Effector memory CD4-positive, alpha-beta T cell (primary cell): ENCODE measurements around the gene KIF26A.

Source experiments
- DNase-seq, 3 donors: peaks; one replicate each; pipeline ENCODE4 v3.0.0-alpha.2; 2020
- H3K27ac ChIP-seq: 2 replicates; pipeline ENCODE4 v1.7.0; 2013; ENCODE audit warnings: mild to moderate bottlenecking, low read length, moderate library complexity; ENCODE audit not compliant: insufficient read depth, poor library complexity, severe bottlenecking
- H3K27me3 ChIP-seq: replicated peaks from 2 replicates; pipeline ENCODE4 v1.7.0; 2013; ENCODE audit warnings: mild to moderate bottlenecking, low read length; ENCODE audit not compliant: insufficient read depth, control insufficient read depth, poor library complexity, severe bottlenecking
- H3K36me3 ChIP-seq: 2 replicates; pipeline ENCODE4 v1.7.0; 2013; ENCODE audit warnings: mild to moderate bottlenecking, low read length, moderate library complexity; ENCODE audit not compliant: control insufficient read depth, insufficient read depth
- H3K4me1 ChIP-seq: 2 replicates; pipeline ENCODE4 v1.7.0; 2013; ENCODE audit warnings: low read length, mild to moderate bottlenecking; ENCODE audit not compliant: control insufficient read depth, insufficient read depth, poor library complexity, severe bottlenecking
- H3K4me3 ChIP-seq: 2 replicates; pipeline ENCODE4 v1.7.0; 2013; ENCODE audit warnings: low read length, low read depth, mild to moderate bottlenecking; ENCODE audit not compliant: insufficient read depth, poor library complexity, severe bottlenecking
- H3K9me3 ChIP-seq: 2 replicates; pipeline ENCODE4 v1.7.0; 2013; ENCODE audit warnings: mild to moderate bottlenecking, low read length, moderate library complexity; ENCODE audit not compliant: control insufficient read depth

The KIF26A gene

GRCh38 chr14:104171029-104171697, 32.8 kb downstream of the KIF26A start:
- no peak overlapping the region for H3K27ac ChIP-seq
- no peaks in the 10 kb centered on the region for H3K4me1 ChIP-seq
- H3K27me3 ChIP-seq, result no peaks in the 10 kb centered on the region
- no peaks in the 10 kb centered on the region for H3K36me3 ChIP-seq
- no peak for DNase-seq
- H3K9me3 ChIP-seq, result no peaks in the 10 kb centered on the region
- H3K4me3 ChIP-seq, result no peak overlapping the region

- no peaks in the 10 kb centered on the region for H3K27me3 ChIP-seq
- H3K4me3 ChIP-seq, result no peak overlapping the region
- no peak overlapping the region for H3K27ac ChIP-seq
- no peaks in the 10 kb centered on the region for H3K9me3 ChIP-seq
- no peaks in the 10 kb centered on the region for H3K36me3 ChIP-seq
- no peak for DNase-seq
- H3K4me1 ChIP-seq, result no peaks in the 10 kb centered on the region
Measured at GRCh38 chr14:104171895-104172294, 33.5 kb downstream of the KIF26A start.

GRCh38 chr14:104172349-104172748, 34.0 kb downstream of the KIF26A start:
- Histone ChIP-seq H3K27me3 (no peaks in the 10 kb centered on the region), H3K9me3 (no peaks in the 10 kb centered on the region), H3K36me3 (no peaks in the 10 kb centered on the region), H3K4me3 (no peak overlapping the region), H3K27ac (no peak overlapping the region), H3K4me1 (no peaks in the 10 kb centered on the region)
- DNase-seq, result no peak

- Histone ChIP-seq H3K4me1 (no peaks in the 10 kb centered on the region), H3K4me3 (no peak overlapping the region), H3K9me3 (no peaks in the 10 kb centered on the region), H3K27me3 (no peaks in the 10 kb centered on the region), H3K36me3 (no peaks in the 10 kb centered on the region), H3K27ac (no peak overlapping the region)
- DNase-seq, result no peak
Measured at GRCh38 chr14:104172880-104173279, 34.5 kb downstream of the KIF26A start.

- Histone ChIP-seq H3K9me3 (no peaks in the 10 kb centered on the region), H3K4me1 (no peaks in the 10 kb centered on the region), H3K27ac (no peak overlapping the region), H3K4me3 (no peak overlapping the region), H3K27me3 (no peaks in the 10 kb centered on the region), H3K36me3 (no peaks in the 10 kb centered on the region)
- no peak for DNase-seq
Measured at GRCh38 chr14:104174051-104174450, 35.7 kb downstream of the KIF26A start.

- no peak for DNase-seq
Measured at GRCh38 chr14:104175041-104175440, 36.7 kb downstream of the KIF26A start.

GRCh38 chr14:104175811-104176210, 37.4 kb downstream of the KIF26A start:
- no peaks in the 10 kb centered on the region for H3K9me3 ChIP-seq
- H3K4me1 ChIP-seq, result no peaks in the 10 kb centered on the region
- H3K4me3 ChIP-seq, result no peak overlapping the region
- DNase-seq, result no peak
- no peaks in the 10 kb centered on the region for H3K36me3 ChIP-seq
- no peaks in the 10 kb centered on the region for H3K27me3 ChIP-seq
- no peak overlapping the region for H3K27ac ChIP-seq

More at GRCh38 chr14:104175041-104175440, 36.7 kb downstream of the KIF26A start:
- no peak overlapping the region for H3K27ac ChIP-seq
- H3K4me3 ChIP-seq, result no peak overlapping the region
- H3K9me3 ChIP-seq, result no peaks in the 10 kb centered on the region
- H3K27me3 ChIP-seq, result no peaks in the 10 kb centered on the region
- no peaks in the 10 kb centered on the region for H3K4me1 ChIP-seq
- H3K36me3 ChIP-seq, result no peaks in the 10 kb centered on the region

GRCh38 chr14:104176611-104177010, 38.2 kb downstream of the KIF26A start:
- no peaks in the 10 kb centered on the region for H3K36me3 ChIP-seq
- no peaks in the 10 kb centered on the region for H3K4me1 ChIP-seq
- no peaks in the 10 kb centered on the region for H3K27me3 ChIP-seq
- no peaks in the 10 kb centered on the region for H3K9me3 ChIP-seq
- no peak overlapping the region for H3K27ac ChIP-seq
- DNase-seq, result no peak
- H3K4me3 ChIP-seq, result no peak overlapping the region

- Histone ChIP-seq H3K27ac (no peak overlapping the region), H3K4me1 (no peaks in the 10 kb centered on the region), H3K27me3 (no peaks in the 10 kb centered on the region), H3K9me3 (no peaks in the 10 kb centered on the region), H3K36me3 (no peaks in the 10 kb centered on the region), H3K4me3 (no peak overlapping the region)
- DNase-seq, result no peak
Measured at GRCh38 chr14:104177411-104177810, 39.0 kb downstream of the KIF26A start.

- H3K4me3 ChIP-seq, result no peak overlapping the region
- no peak for DNase-seq
- H3K4me1 ChIP-seq, result no peaks in the 10 kb centered on the region
- H3K27ac ChIP-seq, result no peak overlapping the region
- H3K27me3 ChIP-seq, result no peaks in the 10 kb centered on the region
- no peaks in the 10 kb centered on the region for H3K9me3 ChIP-seq
- H3K36me3 ChIP-seq, result no peaks in the 10 kb centered on the region
Measured at GRCh38 chr14:104178279-104178678, 39.9 kb downstream of the KIF26A start.
